Measurements from ENCODE around the gene TRPM2. TPM values are rescaled to one million over a fixed set of nuclear protein-coding genes. Genes with fewer than 3 reads are reported as not detected.

Gene TRPM2
- total and polyA plus RNA-seq, 10 of the 15 experiments (the other 5 are each of a cell fraction or from before 2014, with no cell fraction given) = 0.03 to 9.1 (median 2.6) TPM

- RAD21 ChIA-PET (ENCODE audit: unreplicated experiment) = no interaction called here
- FAIRE-seq (no peak), ATAC-seq (no peak), DNase-seq (ENCODE audit: low read depth, low spot score) (no peak)
- Histone ChIP-seq H3K9ac (ENCODE audit: control insufficient read depth, insufficient read depth, low read length) (no peak overlapping the region), H3K27ac (ENCODE audit: control insufficient read depth, insufficient read depth) (no peak overlapping the region), H3K36me3 (ENCODE audit: control insufficient read depth in 2 of 2, insufficient read depth in 2 of 2, low read length in 1 of 2) (no peaks in the 10 kb centered on the region; a peak in 1 of 4 replicates), H2AFZ (ENCODE audit: control insufficient read depth, low read depth, low read length) (no peak overlapping the region), H3K27me3 (replicated peaks in 1 of 2; ENCODE audit: control insufficient read depth in 2 of 2, insufficient read depth in 2 of 2, low read length in 1 of 2) (no peaks in the 10 kb centered on the region), H4K20me1 (ENCODE audit: control insufficient read depth, insufficient read depth) (no peaks in the 10 kb centered on the region), H3K79me2 (ENCODE audit: control insufficient read depth, insufficient read depth, low read length) (no peaks in the 10 kb centered on the region), H3K4me3 (no peak overlapping the region), H3K4me2 (ENCODE audit: control insufficient read depth, insufficient read depth) (no peak overlapping the region), H3K9me3 (replicated peaks; ENCODE audit: control insufficient read depth, insufficient read depth, low read length) (peaks cover 5% of the 10 kb centered on the region; the same call in 1 of the 3 replicates), H3K4me1 (ENCODE audit: control insufficient read depth, insufficient read depth, low read length) (no peaks in the 10 kb centered on the region; the same call in 1 of the 2 replicates)
- POLR2A ChIA-PET = no interaction called here
- intact Hi-C loops (cut with micrococcal nuclease; ENCODE audit: unreplicated experiment) = no loop called here
- no peak for TF ChIP-seq YBX1 (IDR thresholded peaks at IDR 0.05)
- TF ChIP-seq MTA2 (IDR thresholded peaks at IDR 0.05; ENCODE audit: low read depth) = no peak
- no peak for TF ChIP-seq IKZF2 (IDR thresholded peaks at IDR 0.05)
- no peak for TF ChIP-seq CREB1 (IDR thresholded peaks at IDR 0.05; ENCODE audit: low read depth)
- no peak for TF ChIP-seq ZNF217 (IDR thresholded peaks at IDR 0.05)
- no peak for TF ChIP-seq ZZZ3 (IDR thresholded peaks at IDR 0.05; ENCODE audit: control insufficient read depth, insufficient read length, low read depth)
- no peak for TF ChIP-seq TBL1XR1 (IDR thresholded peaks at IDR 0.05; ENCODE audit: low read depth, low read length)
- TF ChIP-seq CEBPZ (IDR thresholded peaks at IDR 0.05; ENCODE audit: low read depth, low read length) = no peak
- CTCF ChIA-PET = no interaction called here
- in situ Hi-C loops (cut with MboI) = loop anchor here (5.0 kb wide), 2 partner anchors 52 to 72 kb away; partner anchors contain the start of gene TRPM2
- no TSS peak for BruUV-seq (replicated peaks)
- SMC1A ChIA-PET (ENCODE audit: uncharacterized antibody, unreplicated experiment) = no interaction called here
- 75% methylated on average over 28 of the region's 30 CpGs for WGBS (ENCODE audit: insufficient coverage, insufficient replicate concordance, low lambda C conversion rate, missing lambda C conversion rate)
These were observed 71.3 kb downstream of the TRPM2 start for GRCh38 chr21:44424608-44425306.
